ENCODE data around the gene BPGM. TPM values are rescaled to one million over a fixed set of nuclear protein-coding genes. Genes with fewer than 3 reads are reported as not detected.

BPGM gene
- total RNA-seq, 1 experiment from 2014 or later, result 10.0 TPM

- H3K79me2 ChIP-seq (ENCODE audit: insufficient read depth, low read length), result no peaks in the 10 kb centered on the region
- BruUV-seq (replicated peaks), result no TSS peak
These were observed 21.2 kb downstream of the BPGM start for GRCh38 chr7:134667899-134668298.

GRCh38 chr7:134669388-134669787 is 22.7 kb downstream of the BPGM start:
- no peak overlapping the region for H3K27ac ChIP-seq (ENCODE audit: low read depth, low read length)
- no peaks in the 10 kb centered on the region for H3K9me2 ChIP-seq (ENCODE audit: insufficient read depth)
- H4K20me1 ChIP-seq (ENCODE audit: insufficient read depth), result no peaks in the 10 kb centered on the region
- ATAC-seq, result no peak
- H3K79me2 ChIP-seq (ENCODE audit: insufficient read depth, low read length), result no peaks in the 10 kb centered on the region
- no TSS peak for BruUV-seq (replicated peaks)
- intact Hi-C loops (cut with micrococcal nuclease), result no loop called here
- H3K4me1 ChIP-seq (ENCODE audit: control insufficient read depth in 1 of 2, insufficient read depth in 2 of 2, low read length in 2 of 2), result peaks cover 10 to 12% of the 10 kb centered on the region in 2 experiments; a peak in 3 of 4 replicates
- ChIA-PET CTCF (no interaction called here), POLR2A (no interaction called here), RAD21 (ENCODE audit: low non-redundant PET in 1 of 2, low total read pairs in 2 of 2, uncharacterized antibody in 2 of 2, unreplicated experiment in 2 of 2) (no interaction called here)
- peak overlapping the region; percentile 63 for H3K4me2 ChIP-seq (ENCODE audit: low read length)
- no peaks in the 10 kb centered on the region for H3K36me3 ChIP-seq (ENCODE audit: control insufficient read depth in 1 of 2, insufficient read depth in 2 of 2, low read length in 2 of 2)
- H2AFZ ChIP-seq (ENCODE audit: low read depth, low read length, poor library complexity, severe bottlenecking), result no peak overlapping the region
- no peaks in the 10 kb centered on the region for H3K9me3 ChIP-seq (ENCODE audit: control insufficient read depth in 1 of 2, insufficient read depth in 1 of 2, low read depth in 1 of 2, low read length in 2 of 2)
- H3K27me3 ChIP-seq (ENCODE audit: insufficient read depth, low read length), result no peaks in the 10 kb centered on the region
- no peak for DNase-seq (ENCODE audit: low read depth, low spot score)
- H3K9ac ChIP-seq (ENCODE audit: low read length), result no peak overlapping the region
- peak overlapping the region in 1 of 2 experiments; percentile 14; a peak in 1 of 4 replicates for H3K4me3 ChIP-seq (replicated peaks in 1 of 2; ENCODE audit: low read depth in 1 of 2, low read length in 2 of 2)
- TF ChIP-seq EZH2phosphoT487 (IDR thresholded peaks at IDR 0.05; ENCODE audit: borderline replicate concordance) (no peak), POLR2AphosphoS5 (IDR thresholded peaks at IDR 0.05; ENCODE audit: low read depth, low read length) (no peak), FOSL1 (IDR thresholded peaks at IDR 0.05; ENCODE audit: low read depth) (no peak), CTCF (IDR thresholded peaks at IDR 0.05 in 2 of 3, conservative IDR thresholded peaks at IDR 0.05 in 1 of 3; ENCODE audit: borderline replicate concordance in 1 of 3, insufficient read depth in 1 of 3, low read depth in 2 of 3, low read length in 2 of 3) (no peak), ZBTB33 (IDR thresholded peaks at IDR 0.05; ENCODE audit: extremely low read depth, insufficient replicate concordance, low read length) (no peak), ZNF274 (IDR thresholded peaks at IDR 0.05; ENCODE audit: low read depth, low read length) (no peak), TCF7L2 (IDR thresholded peaks at IDR 0.05; ENCODE audit: borderline replicate concordance, extremely low read depth, insufficient read depth, insufficient read length) (no peak), YY1 (IDR thresholded peaks at IDR 0.05; ENCODE audit: extremely low read depth, insufficient replicate concordance, low read depth, low read length) (no peak)

More at GRCh38 chr7:134667899-134668298, 21.2 kb downstream of the BPGM start:
- Histone ChIP-seq H3K27me3 (ENCODE audit: insufficient read depth, low read length) (no peaks in the 10 kb centered on the region), H3K36me3 (ENCODE audit: control insufficient read depth in 1 of 2, insufficient read depth in 2 of 2, low read length in 2 of 2) (no peaks in the 10 kb centered on the region), H3K27ac (ENCODE audit: low read depth, low read length) (no peak overlapping the region), H3K9me2 (ENCODE audit: insufficient read depth) (no peaks in the 10 kb centered on the region), H4K20me1 (ENCODE audit: insufficient read depth) (no peaks in the 10 kb centered on the region), H3K9me3 (ENCODE audit: control insufficient read depth in 1 of 2, insufficient read depth in 1 of 2, low read depth in 1 of 2, low read length in 2 of 2) (no peaks in the 10 kb centered on the region), H3K4me1 (ENCODE audit: control insufficient read depth in 1 of 2, insufficient read depth in 2 of 2, low read length in 2 of 2) (peaks cover 10 to 12% of the 10 kb centered on the region in 2 experiments; a peak in 3 of 4 replicates), H2AFZ (ENCODE audit: low read depth, low read length, poor library complexity, severe bottlenecking) (no peak overlapping the region), H3K9ac (ENCODE audit: low read length) (no peak overlapping the region), H3K4me3 (replicated peaks in 1 of 2; ENCODE audit: low read depth in 1 of 2, low read length in 2 of 2) (no peak overlapping the region), H3K4me2 (ENCODE audit: low read length) (no peak overlapping the region)
- ChIA-PET CTCF (no interaction called here), RAD21 (ENCODE audit: low non-redundant PET in 1 of 2, low total read pairs in 2 of 2, uncharacterized antibody in 2 of 2, unreplicated experiment in 2 of 2) (no interaction called here), POLR2A (no interaction called here)
- TF ChIP-seq ZBTB33 (IDR thresholded peaks at IDR 0.05; ENCODE audit: extremely low read depth, insufficient replicate concordance, low read length) (no peak), YY1 (IDR thresholded peaks at IDR 0.05; ENCODE audit: extremely low read depth, insufficient replicate concordance, low read depth, low read length) (no peak), TCF7L2 (IDR thresholded peaks at IDR 0.05; ENCODE audit: borderline replicate concordance, extremely low read depth, insufficient read depth, insufficient read length) (no peak)
- DNase-seq (ENCODE audit: low read depth, low spot score) (no peak), ATAC-seq (no peak)
- intact Hi-C loops (cut with micrococcal nuclease), result no loop called here

Data from HCT116 (cell line).